Spleen (tissue), 11 donors: Measurements from ENCODE around the gene SHFL. TPM values are rescaled to one million over a fixed set of nuclear protein-coding genes. Genes with fewer than 3 reads are reported as not detected.

ENCODE experiments used
- DNase-seq: peaks from one replicate; pipeline ENCODE4 v3.0.0-alpha.2; 2020
- H3K27ac ChIP-seq, 8 donors: fragments of 200-600 bp; sonication (generic) in 7 of 8; 1 replicate in 4 of 8; 2 replicates in 4 of 8; pipeline versions ENCODE4 v1.5.0 to v1.8.0; 2016 to 2021; ENCODE audit warnings: inconsistent platforms in 4 of 8, mild to moderate bottlenecking in 4 of 8, moderate library complexity in 1 of 8
- H3K27me3 ChIP-seq, 7 donors: fragments of 200-600 bp; sonication (generic) in 6 of 7; replicated peaks in 1 of 7; 1 replicate in 4 of 7; 2 replicates in 3 of 7; pipeline versions ENCODE4 v1.5.0 to v1.8.0; 2016 to 2021; ENCODE audit warnings: inconsistent platforms in 3 of 7, mild to moderate bottlenecking in 1 of 7
- H3K36me3 ChIP-seq, 6 donors: fragments of 200-600 bp; sonication (generic) in 5 of 6; 1 replicate in 4 of 6; 2 replicates in 2 of 6; pipeline versions ENCODE4 v1.5.0 to v1.8.0; 2016 to 2021; ENCODE audit warnings: inconsistent platforms in 2 of 6
- H3K4me1 ChIP-seq, 6 donors: fragments of 200-600 bp; sonication (generic) in 5 of 6; 1 replicate in 3 of 6; 2 replicates in 3 of 6; pipeline versions ENCODE4 v1.5.0 to v1.8.0; 2016 to 2021; ENCODE audit warnings: inconsistent platforms in 3 of 6
- H3K4me3 ChIP-seq, 8 donors: fragments of 200-600 bp; sonication (generic) in 7 of 8; 1 replicate in 4 of 8; 2 replicates in 4 of 8; pipeline versions ENCODE4 v1.5.0 to v1.8.0; 2016 to 2021; ENCODE audit warnings: inconsistent platforms in 4 of 8, mild to moderate bottlenecking in 4 of 8, moderate library complexity in 2 of 8
- H3K9me3 ChIP-seq, 8 donors: fragments of 200-600 bp; sonication (generic) in 7 of 8; 1 replicate in 4 of 8; 2 replicates in 4 of 8; pipeline versions ENCODE4 v1.5.0 to v1.8.0; 2016 to 2021; ENCODE audit warnings: inconsistent platforms in 4 of 8
- CTCF ChIP-seq, 11 experiments: fragments of 200-600 bp in 7 of 11; fragments of 450-650 bp in 4 of 11; sonication (generic) in 4 of 11; IDR thresholded peaks in 8 of 11; conservative IDR thresholded peaks in 3 of 11; 1 replicate in 7 of 11; 2 replicates in 4 of 11; pipeline versions ENCODE4 v1.4.0 to v1.8.0; 2016 to 2021; ENCODE audit warnings: antibody characterized with exemption in 11 of 11, inconsistent platforms in 4 of 11, mild to moderate bottlenecking in 1 of 11
- POLR2A ChIP-seq, 3 donors: fragments of 450-650 bp; IDR thresholded peaks; one replicate each; pipeline ENCODE4 v1.5.1; 2017; ENCODE audit warnings: antibody characterized with exemption in 3 of 3, mild to moderate bottlenecking in 1 of 3
- POLR2AphosphoS5 ChIP-seq, 3 donors: sonication (generic); formaldehyde crosslinking; IDR thresholded peaks; one replicate each; pipeline ENCODE4 v1.5.1; 2017; ENCODE audit warnings: antibody characterized with exemption in 3 of 3
- WGBS, 5 donors: extraction: QIAGEN DNeasy Blood & Tissue Kit in 3 of 5; methylation state at CpG; one replicate each; pipeline versions ENCODE4 v1.1.5 to v1.1.7; 2013 to 2018; 5-methylcytosine and 5-hydroxymethylcytosine counted together
- intact Hi-C: fragments of 100-400 bp; cut with DNase I; formaldehyde crosslinking; loops from one replicate; pipeline ENCODE4 v1.15.0; 2023; ENCODE audit warnings: low total_unique reads
- polyA plus RNA-seq, 3 donors: library from polyadenylated mRNA; stranded (reverse); fragments of 200-250 nt; gene quantifications; one replicate each; pipeline ENCODE4 v1.2.1, GENCODE V29; 2013
- total RNA-seq, 7 donors: library from RNA; depleted of rRNA in 3 of 7; stranded (reverse); fragments of >200 nt in 3 of 7; fragmentation: NEBNext Ultra II Directional in 4 of 7; extraction: Animal tissue kit (Norgen Biotek cat#: 25700) in 4 of 7; gene quantifications; one replicate each; pipeline versions ENCODE4 v1.1.0 to v1.2.1, GENCODE V29; 2016 to 2021
- donor health status: healthy with polysubstance abuse.
- donor health status: DM: no; HTN: no; CAD: no; lungs with moderate emphysema.
- donor health status: DM: no; HTN: no; CAD: no.
- donor health status: Bipolar disorder and iron deficiency.
- donor health status: healthy.
- donor health status: DM: no; HTN: no; CAD: no.
- donor health status: DM: yes; HTN: yes; CAD: no.

The SHFL gene
- total and polyA plus RNA-seq, 10 donors, result 33.0 to 65.6 (median 55.1) TPM

GRCh38 chr19:10089801-10090375 lies 3.8 kb downstream of the SHFL start:
- Histone ChIP-seq H3K9me3 (no peaks in the 10 kb centered on the region), H3K27ac (no peak overlapping the region), H3K27me3 (no peaks in the 10 kb centered on the region), H3K4me1 (peaks cover 0 to 42% (median 22%) of the 10 kb centered on the region in 6 donors), H3K36me3 (peaks cover 0 to 56% (median 46%) of the 10 kb centered on the region in 6 donors), H3K4me3 (no peak overlapping the region)
- DNase-seq, result no peak
- intact Hi-C loops, result no loop called here
- TF ChIP-seq POLR2A (IDR thresholded peaks at IDR 0.05), result no peak
- TF ChIP-seq POLR2AphosphoS5 (IDR thresholded peaks at IDR 0.05), result peak in 1 of 3 donors; percentile 59
- WGBS, 5 donors, result 89 to 95% (median 91%) methylated on average over 15 of the region's 15 CpGs

GRCh38 chr19:10091370-10091687 lies 5.2 kb downstream of the SHFL start:
- Histone ChIP-seq H3K4me3 (no peak overlapping the region), H3K27me3 (no peaks in the 10 kb centered on the region), H3K27ac (peak overlapping the region in 5 of 8 donors; percentile 5 to 73 (median 33)), H3K36me3 (peaks cover 0 to 56% (median 46%) of the 10 kb centered on the region in 6 donors), H3K9me3 (peaks cover 0 to 3% (median 0%) of the 10 kb centered on the region in 8 donors), H3K4me1 (peaks cover under 1 to 41% (median 25%) of the 10 kb centered on the region in 6 donors)
- intact Hi-C loops, result no loop called here
- peak; percentile 79 for DNase-seq
- WGBS, 5 donors, result 94 to 99% (median 98%) methylated on average over 10 to 17 of the region's 17 CpGs
- no peak for TF ChIP-seq CTCF (IDR thresholded peaks at IDR 0.05 in 8 of 11, conservative IDR thresholded peaks at IDR 0.05 in 3 of 11)
- peak in 1 of 3 donors; percentile 30 for TF ChIP-seq POLR2AphosphoS5 (IDR thresholded peaks at IDR 0.05)

GRCh38 chr19:10091895-10092641 lies 6.0 kb downstream of the SHFL start:
- WGBS, 5 donors, result 78 to 86% (median 79%) methylated on average over 13 of the region's 13 CpGs
- peak; percentile 85 for DNase-seq
- H3K36me3 ChIP-seq, result peaks cover 0 to 56% (median 46%) of the 10 kb centered on the region in 6 donors
- intact Hi-C loops, result no loop called here
- H3K27ac ChIP-seq, result peak overlapping the region in 5 of 8 donors; percentile 23 to 73 (median 33)
- no peaks in the 10 kb centered on the region for H3K27me3 ChIP-seq
- TF ChIP-seq POLR2A (IDR thresholded peaks at IDR 0.05) (no peak), POLR2AphosphoS5 (IDR thresholded peaks at IDR 0.05) (peak in 1 of 3 donors; percentile 41), CTCF (IDR thresholded peaks at IDR 0.05 in 8 of 11, conservative IDR thresholded peaks at IDR 0.05 in 3 of 11) (no peak)
- H3K4me1 ChIP-seq, result peaks cover 3 to 43% (median 28%) of the 10 kb centered on the region in 6 donors
- H3K4me3 ChIP-seq, result no peak overlapping the region
- peaks cover 0 to 3% (median 0%) of the 10 kb centered on the region in 8 donors for H3K9me3 ChIP-seq

GRCh38 chr19:10092648-10093294 lies 6.7 kb downstream of the SHFL start:
- peaks cover 0 to 3% (median 0%) of the 10 kb centered on the region in 8 donors for H3K9me3 ChIP-seq
- H3K4me3 ChIP-seq, result no peak overlapping the region
- DNase-seq, result peak; percentile 7
- intact Hi-C loops, result no loop called here
- 93 to 96% (median 94%) methylated on average over 5 to 9 of the region's 9 CpGs for WGBS, 5 donors
- TF ChIP-seq POLR2A (IDR thresholded peaks at IDR 0.05), result no peak
- TF ChIP-seq POLR2AphosphoS5 (IDR thresholded peaks at IDR 0.05), result peak in 1 of 3 donors; percentile 23
- H3K27me3 ChIP-seq, result no peaks in the 10 kb centered on the region
- H3K27ac ChIP-seq, result peak overlapping the region in 4 of 8 donors; percentile 23 to 73 (median 42)
- peaks cover 0 to 56% (median 46%) of the 10 kb centered on the region in 6 donors for H3K36me3 ChIP-seq
- H3K4me1 ChIP-seq, result peaks cover 3 to 41% (median 24%) of the 10 kb centered on the region in 6 donors
